ENCODE data around the gene STARD13.

STARD13 gene

GRCh38 chr13:33111414-33112110, 174.0 kb downstream of the STARD13 start:
- DNase-seq = no peak

GRCh38 chr13:33110713-33111413, 174.7 kb downstream of the STARD13 start:
- no peak for DNase-seq

GRCh38 chr13:33110386-33110712, 175.2 kb downstream of the STARD13 start:
- DNase-seq = no peak

- peak; percentile 3 for DNase-seq
These were observed 175.8 kb downstream of the STARD13 start for GRCh38 chr13:33109801-33110200.

GRCh38 chr13:33109271-33109697, 176.3 kb downstream of the STARD13 start:
- no peak for DNase-seq

- DNase-seq = no peak
These were observed 176.9 kb downstream of the STARD13 start for GRCh38 chr13:33108620-33109019.

- DNase-seq = no peak
These were observed 178.2 kb downstream of the STARD13 start for GRCh38 chr13:33107361-33107760.

GRCh38 chr13:33106656-33107360, 178.7 kb downstream of the STARD13 start:
- no peak for DNase-seq

- DNase-seq = no peak
These were observed 180.1 kb downstream of the STARD13 start for GRCh38 chr13:33105387-33106005.

GRCh38 chr13:33103457-33103856, 182.1 kb downstream of the STARD13 start:
- no peak for DNase-seq

GRCh38 chr13:33101835-33102234, 183.7 kb downstream of the STARD13 start:
- no peak for DNase-seq

GRCh38 chr13:33100886-33101285, 184.7 kb downstream of the STARD13 start:
- DNase-seq = no peak

- no peak for DNase-seq
These were observed 185.7 kb downstream of the STARD13 start for GRCh38 chr13:33099860-33100259.

- DNase-seq = no peak
These were observed 188.5 kb downstream of the STARD13 start for GRCh38 chr13:33096886-33097605.

- no peak for DNase-seq
These were observed 193.2 kb downstream of the STARD13 start for GRCh38 chr13:33092073-33092987.

GRCh38 chr13:33091415-33091774, 194.2 kb downstream of the STARD13 start:
- DNase-seq = no peak

- no peak for DNase-seq
These were observed 194.7 kb downstream of the STARD13 start for GRCh38 chr13:33090755-33091414.

GRCh38 chr13:33089311-33089710, 196.2 kb downstream of the STARD13 start:
- peak; percentile 15 for DNase-seq

GRCh38 chr13:33087790-33088189, 197.8 kb downstream of the STARD13 start:
- DNase-seq = no peak

- DNase-seq = no peak
These were observed 198.5 kb downstream of the STARD13 start for GRCh38 chr13:33087091-33087490.

GRCh38 chr13:33083054-33083453, 202.5 kb downstream of the STARD13 start:
- no peak for DNase-seq
